ENCODE data around the gene COL6A2.
A peak's percentile ranks its signal among the peaks of the same experiment; 100 is the strongest.

Gene COL6A2

GRCh38 chr21:46124926-46125845 lies 27.3 kb downstream of the COL6A2 start:
- Histone ChIP-seq H3K36me3 (ENCODE audit: control insufficient read depth in 1 of 2, insufficient read depth in 2 of 2, low read depth in 1 of 2, low read length in 2 of 2) (peaks cover 97 to 100% of the 10 kb centered on the region in 2 experiments), H2BK15ac (ENCODE audit: low read depth, poor library complexity, severe bottlenecking) (no peak overlapping the region), H3K9ac (ENCODE audit: low read length) (no peak overlapping the region), H3K23ac (ENCODE audit: low read length in 2 of 2) (no peak overlapping the region), H2AFZ (ENCODE audit: low read depth, low read length) (no peak overlapping the region), H3K18ac (ENCODE audit: low read depth in 1 of 2, low read length in 2 of 2) (no peak overlapping the region), H3K14ac (ENCODE audit: low read length in 2 of 2) (no peak overlapping the region), H3K79me1 (replicated peaks; ENCODE audit: low read length, poor library complexity, severe bottlenecking) (peaks cover 31% of the 10 kb centered on the region), H3K4ac (ENCODE audit: low read depth in 1 of 2, low read length in 2 of 2) (no peak overlapping the region), H2BK5ac (ENCODE audit: low read depth, low read length, poor library complexity, severe bottlenecking) (no peak overlapping the region), H4K91ac (ENCODE audit: low read length) (peak overlapping the region; percentile 3), H3K27ac (ENCODE audit: low read length, poor library complexity, severe bottlenecking) (no peak overlapping the region), H2BK12ac (ENCODE audit: low read length in 2 of 2) (no peak overlapping the region), H3K27me3 (ENCODE audit: control insufficient read depth in 1 of 2, insufficient read depth in 1 of 2, low read length in 2 of 2) (no peaks in the 10 kb centered on the region), H3K4me3 (ENCODE audit: insufficient read depth in 1 of 2, low read depth in 1 of 2, low read length in 2 of 2) (no peak overlapping the region), H3K4me2 (ENCODE audit: low read length, poor library complexity, severe bottlenecking) (no peak overlapping the region), H3K4me1 (ENCODE audit: control insufficient read depth, insufficient read depth, low read depth, low read length) (peaks cover 14% of the 10 kb centered on the region), H4K8ac (ENCODE audit: low read length) (peak overlapping the region; percentile 73), H2AK5ac (ENCODE audit: low read length, severe bottlenecking) (no peak overlapping the region), H3K9me3 (ENCODE audit: control insufficient read depth, low read length) (peaks cover 3% of the 10 kb centered on the region), H2BK120ac (ENCODE audit: low read depth, low read length) (no peak overlapping the region)
- DNase-seq: no peak
- WGBS: 94% methylated on average over 49 of the region's 49 CpGs

DNA sequence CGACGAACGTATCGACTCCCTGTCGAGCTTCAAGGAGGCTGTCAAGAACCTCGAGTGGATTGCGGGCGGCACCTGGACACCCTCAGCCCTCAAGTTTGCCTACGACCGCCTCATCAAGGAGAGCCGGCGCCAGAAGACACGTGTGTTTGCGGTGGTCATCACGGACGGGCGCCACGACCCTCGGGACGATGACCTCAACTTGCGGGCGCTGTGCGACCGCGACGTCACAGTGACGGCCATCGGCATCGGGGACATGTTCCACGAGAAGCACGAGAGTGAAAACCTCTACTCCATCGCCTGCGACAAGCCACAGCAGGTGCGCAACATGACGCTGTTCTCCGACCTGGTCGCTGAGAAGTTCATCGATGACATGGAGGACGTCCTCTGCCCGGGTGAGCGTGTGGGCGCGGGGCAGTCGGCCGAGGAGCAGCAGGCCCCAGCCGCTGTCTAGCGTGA lies 28.0 kb downstream of the COL6A2 start:
- Histone ChIP-seq H3K4me1 (ENCODE audit: control insufficient read depth, insufficient read depth, low read depth, low read length) (peaks cover 14% of the 10 kb centered on the region), H3K14ac (ENCODE audit: low read length in 2 of 2) (no peak overlapping the region), H3K9me3 (ENCODE audit: control insufficient read depth, low read length) (peaks cover 3% of the 10 kb centered on the region), H2AFZ (ENCODE audit: low read depth, low read length) (no peak overlapping the region), H2BK12ac (ENCODE audit: low read length in 2 of 2) (no peak overlapping the region), H3K18ac (ENCODE audit: low read depth in 1 of 2, low read length in 2 of 2) (no peak overlapping the region), H4K91ac (ENCODE audit: low read length) (no peak overlapping the region), H3K27ac (ENCODE audit: low read length, poor library complexity, severe bottlenecking) (no peak overlapping the region), H2AK5ac (ENCODE audit: low read length, severe bottlenecking) (no peak overlapping the region), H3K4me2 (ENCODE audit: low read length, poor library complexity, severe bottlenecking) (no peak overlapping the region), H3K27me3 (ENCODE audit: control insufficient read depth in 1 of 2, insufficient read depth in 1 of 2, low read length in 2 of 2) (no peaks in the 10 kb centered on the region), H2BK15ac (ENCODE audit: low read depth, poor library complexity, severe bottlenecking) (peak overlapping the region; percentile 7), H2BK120ac (ENCODE audit: low read depth, low read length) (no peak overlapping the region), H3K9ac (ENCODE audit: low read length) (no peak overlapping the region), H3K79me1 (replicated peaks; ENCODE audit: low read length, poor library complexity, severe bottlenecking) (peaks cover 25% of the 10 kb centered on the region), H4K8ac (ENCODE audit: low read length) (no peak overlapping the region), H3K36me3 (ENCODE audit: control insufficient read depth in 1 of 2, insufficient read depth in 2 of 2, low read depth in 1 of 2, low read length in 2 of 2) (peaks cover 97 to 98% of the 10 kb centered on the region in 2 experiments), H3K23ac (ENCODE audit: low read length in 2 of 2) (no peak overlapping the region), H2BK5ac (ENCODE audit: low read depth, low read length, poor library complexity, severe bottlenecking) (no peak overlapping the region), H3K4ac (ENCODE audit: low read depth in 1 of 2, low read length in 2 of 2) (no peak overlapping the region), H3K4me3 (ENCODE audit: insufficient read depth in 1 of 2, low read depth in 1 of 2, low read length in 2 of 2) (no peak overlapping the region)
- 95% methylated on average over 44 of the region's 47 CpGs for WGBS
- DNase-seq: no peak

GRCh38 chr21:46126309-46127238 lies 28.7 kb downstream of the COL6A2 start:
- Histone ChIP-seq H2BK120ac (ENCODE audit: low read depth, low read length) (no peak overlapping the region), H3K4me1 (ENCODE audit: control insufficient read depth, insufficient read depth, low read depth, low read length) (peaks cover 11% of the 10 kb centered on the region), H3K4me2 (ENCODE audit: low read length, poor library complexity, severe bottlenecking) (no peak overlapping the region), H2BK15ac (ENCODE audit: low read depth, poor library complexity, severe bottlenecking) (no peak overlapping the region), H3K23ac (ENCODE audit: low read length in 2 of 2) (no peak overlapping the region), H2AFZ (ENCODE audit: low read depth, low read length) (no peak overlapping the region), H3K4ac (ENCODE audit: low read depth in 1 of 2, low read length in 2 of 2) (no peak overlapping the region), H3K36me3 (ENCODE audit: control insufficient read depth in 1 of 2, insufficient read depth in 2 of 2, low read depth in 1 of 2, low read length in 2 of 2) (peaks cover 93 to 97% of the 10 kb centered on the region in 2 experiments), H3K9me3 (ENCODE audit: control insufficient read depth, low read length) (peaks cover 3% of the 10 kb centered on the region), H3K4me3 (ENCODE audit: insufficient read depth in 1 of 2, low read depth in 1 of 2, low read length in 2 of 2) (no peak overlapping the region), H3K14ac (ENCODE audit: low read length in 2 of 2) (no peak overlapping the region), H3K18ac (ENCODE audit: low read depth in 1 of 2, low read length in 2 of 2) (no peak overlapping the region), H2BK12ac (ENCODE audit: low read length in 2 of 2) (no peak overlapping the region), H4K91ac (ENCODE audit: low read length) (no peak overlapping the region), H3K79me1 (replicated peaks; ENCODE audit: low read length, poor library complexity, severe bottlenecking) (peaks cover 22% of the 10 kb centered on the region), H3K27ac (ENCODE audit: low read length, poor library complexity, severe bottlenecking) (no peak overlapping the region), H3K27me3 (ENCODE audit: control insufficient read depth in 1 of 2, insufficient read depth in 1 of 2, low read length in 2 of 2) (no peaks in the 10 kb centered on the region), H4K8ac (ENCODE audit: low read length) (no peak overlapping the region), H3K9ac (ENCODE audit: low read length) (no peak overlapping the region), H2BK5ac (ENCODE audit: low read depth, low read length, poor library complexity, severe bottlenecking) (no peak overlapping the region), H2AK5ac (ENCODE audit: low read length, severe bottlenecking) (no peak overlapping the region)
- DNase-seq: no peak
- 97% methylated on average over 32 of the region's 32 CpGs for WGBS

Data from mesenchymal stem cell (in vitro differentiated cells and primary cell).